ENCODE measurements around the gene CXCR3.
"Not testable (repeated sequence)": the region's sequence is repeated elsewhere in the genome, so short reads cannot be mapped to it uniquely, and the experiment has no call there.

The CXCR3 gene

DNA sequence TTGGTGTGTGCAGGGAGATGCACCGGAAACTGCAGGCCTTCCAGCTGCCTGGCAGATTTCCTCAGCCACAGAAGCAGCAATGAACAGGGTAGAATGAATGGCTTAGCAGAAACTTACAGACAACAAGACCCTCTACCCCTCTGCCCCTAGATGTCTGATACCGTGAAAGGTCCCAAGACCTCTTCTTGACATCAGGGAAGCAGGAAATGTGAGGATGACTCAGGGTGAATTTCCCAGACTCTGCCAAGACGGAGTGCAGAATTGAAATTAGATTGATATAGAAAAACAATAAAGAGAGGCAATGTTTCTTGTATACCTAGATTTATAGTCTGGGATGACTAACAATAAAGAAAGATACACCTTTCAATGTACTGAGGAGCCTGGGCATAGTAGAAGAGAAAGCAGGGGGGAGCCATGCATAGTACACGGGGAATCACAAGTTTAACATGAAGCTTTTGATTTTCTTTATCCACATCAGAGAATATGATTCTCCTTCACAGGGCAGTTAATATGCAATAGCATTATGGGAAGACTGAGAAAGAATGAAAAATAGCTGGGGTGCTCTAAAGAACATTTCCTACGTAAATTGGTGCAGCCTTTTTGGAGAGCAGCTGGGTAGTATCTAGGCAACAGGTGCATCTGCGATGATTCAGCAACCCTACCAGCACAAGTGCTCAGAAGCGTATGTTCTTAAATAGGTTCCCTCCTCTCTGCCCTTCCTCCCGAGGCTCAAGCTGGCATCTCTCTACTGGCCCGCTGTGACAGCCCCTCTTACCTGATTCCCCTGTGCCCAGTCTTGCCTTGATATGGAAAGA lies 18.3 kb upstream of the CXCR3 start:
- DNase-seq (ENCODE audit: low read depth) = no peak

GRCh38 chrX:71634366-71634765 lies 16.1 kb upstream of the CXCR3 start:
- DNase-seq (ENCODE audit: low read depth) = no peak

DNA sequence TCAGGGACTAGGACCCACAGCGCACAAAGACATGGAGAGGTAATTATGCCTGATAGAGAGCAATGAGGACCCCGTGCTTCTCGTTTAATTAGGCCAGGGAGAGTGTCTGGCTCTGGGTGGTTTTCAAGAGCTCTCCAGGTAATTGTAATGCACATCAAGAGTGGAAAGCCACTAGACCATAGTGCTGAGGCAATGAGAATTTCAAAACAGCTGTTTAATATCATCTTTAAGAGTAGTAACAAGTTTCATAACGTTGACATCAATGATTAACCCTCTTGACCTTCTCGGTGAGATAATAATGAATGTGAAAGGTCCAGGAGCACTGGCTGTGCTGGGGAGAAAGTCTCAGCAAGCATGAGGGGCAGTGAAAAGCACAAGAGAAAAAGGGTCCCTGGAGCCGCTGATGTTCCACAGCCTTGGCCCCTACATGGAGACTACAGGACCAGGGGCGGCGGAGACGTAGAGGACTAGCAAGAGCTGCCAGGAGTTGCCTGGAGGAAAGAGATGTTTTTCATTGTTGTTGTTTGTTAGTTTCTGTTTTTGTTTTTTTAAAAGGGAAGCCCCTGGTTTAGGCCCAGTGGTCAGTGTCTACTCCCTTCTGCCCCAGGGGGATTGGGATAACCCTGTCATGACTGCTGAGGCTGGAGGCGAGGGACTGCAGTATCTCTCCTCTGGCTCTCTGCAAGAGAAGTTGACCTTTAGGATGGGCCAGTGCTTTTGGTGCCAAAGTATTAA lies 14.8 kb upstream of the CXCR3 start:
- no peak for DNase-seq (ENCODE audit: low read depth)

- DNase-seq (ENCODE audit: low read depth) = no peak
These were observed 11.2 kb upstream of the CXCR3 start for GRCh38 chrX:71629467-71629866.

DNA sequence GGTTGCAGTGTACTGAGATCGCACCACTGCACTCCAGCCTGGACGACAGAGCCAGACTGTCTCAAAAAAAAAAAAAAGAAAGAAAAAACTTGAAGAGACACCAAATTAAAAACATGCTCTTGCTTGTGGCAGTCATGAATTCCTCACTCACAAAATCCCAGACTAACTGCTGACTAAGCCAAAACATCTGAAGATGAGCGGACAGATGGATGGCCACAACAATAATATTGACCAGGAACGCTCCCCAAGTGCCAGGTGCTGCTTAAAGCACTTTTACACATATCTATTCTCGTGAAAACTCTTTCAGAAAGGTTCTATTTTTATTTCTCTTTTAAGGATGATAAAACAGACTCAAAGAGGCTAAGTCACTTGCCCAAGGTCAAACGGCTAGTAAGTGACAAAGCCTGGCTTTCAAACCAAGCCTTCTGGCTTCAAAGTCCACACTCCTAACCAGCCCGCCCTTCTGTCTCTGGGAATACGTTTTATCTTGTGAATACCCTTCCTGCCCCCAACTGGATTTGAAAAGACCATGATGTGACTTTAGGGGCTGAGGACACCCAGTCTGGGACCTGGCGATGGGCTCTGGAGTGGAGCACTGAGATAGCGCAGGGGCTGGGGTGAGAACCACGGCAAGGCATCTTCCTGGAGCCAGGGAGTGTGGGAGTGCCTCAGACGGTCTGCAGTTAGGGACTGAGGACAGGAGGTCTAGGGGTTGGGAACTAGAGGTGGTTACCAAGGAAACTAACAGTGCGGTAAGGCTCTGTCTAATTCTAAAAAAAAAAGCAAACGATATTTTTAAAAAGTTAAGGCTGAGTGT lies 9.5 kb upstream of the CXCR3 start:
- DNase-seq (ENCODE audit: low read depth) = no peak

GRCh38 chrX:71626576-71626975 lies 8.3 kb upstream of the CXCR3 start:
- DNase-seq (ENCODE audit: low read depth) = no peak

DNA sequence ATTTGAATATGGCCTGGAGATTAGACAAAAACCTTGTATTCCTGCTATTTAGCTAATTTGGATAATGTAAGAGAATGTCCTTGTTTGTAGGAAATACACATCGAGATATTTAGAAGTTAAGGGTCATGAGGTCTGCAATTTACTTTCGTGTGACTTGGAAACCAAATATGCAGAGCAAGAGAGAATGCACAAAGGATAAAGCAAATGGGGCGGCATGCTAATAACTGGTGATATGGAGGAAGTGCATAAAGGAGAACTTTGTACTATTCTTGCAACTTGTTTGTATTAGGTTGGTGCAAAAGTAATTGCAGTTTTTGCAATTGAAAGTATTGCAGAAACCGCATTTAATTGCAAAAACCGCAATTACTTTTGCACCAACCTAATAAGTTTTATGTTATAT lies 7.2 kb upstream of the CXCR3 start:
- DNase-seq (ENCODE audit: low read depth) = no peak

DNA sequence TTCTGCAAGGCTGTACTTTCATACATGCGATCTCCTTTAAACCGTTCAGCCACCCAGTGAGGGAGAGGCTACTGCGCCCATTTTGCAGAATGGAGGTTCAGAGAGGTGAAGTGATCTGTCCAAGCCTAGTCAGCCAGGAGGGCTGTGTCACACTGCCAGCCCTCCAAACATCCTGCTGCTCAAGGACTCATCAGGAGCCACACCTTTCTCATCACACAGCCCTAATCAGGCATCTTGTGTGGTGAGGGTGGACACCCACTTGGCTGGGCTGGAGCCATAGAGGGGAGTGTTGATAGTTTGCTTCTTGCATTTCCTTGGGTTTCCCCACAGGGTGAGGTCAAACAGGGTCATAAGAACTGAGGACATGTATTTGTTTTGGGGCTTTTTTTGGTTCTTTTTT lies 5.4 kb upstream of the CXCR3 start:
- DNase-seq (ENCODE audit: low read depth) = no peak

GRCh38 chrX:71622576-71623450 lies 4.5 kb upstream of the CXCR3 start:
- DNase-seq (ENCODE audit: low read depth) = no peak

- no peak for DNase-seq (ENCODE audit: low read depth)
These were observed 3.8 kb upstream of the CXCR3 start for GRCh38 chrX:71622032-71622575.

GRCh38 chrX:71621603-71622002 lies 3.3 kb upstream of the CXCR3 start:
- no peak for DNase-seq (ENCODE audit: low read depth)

DNA sequence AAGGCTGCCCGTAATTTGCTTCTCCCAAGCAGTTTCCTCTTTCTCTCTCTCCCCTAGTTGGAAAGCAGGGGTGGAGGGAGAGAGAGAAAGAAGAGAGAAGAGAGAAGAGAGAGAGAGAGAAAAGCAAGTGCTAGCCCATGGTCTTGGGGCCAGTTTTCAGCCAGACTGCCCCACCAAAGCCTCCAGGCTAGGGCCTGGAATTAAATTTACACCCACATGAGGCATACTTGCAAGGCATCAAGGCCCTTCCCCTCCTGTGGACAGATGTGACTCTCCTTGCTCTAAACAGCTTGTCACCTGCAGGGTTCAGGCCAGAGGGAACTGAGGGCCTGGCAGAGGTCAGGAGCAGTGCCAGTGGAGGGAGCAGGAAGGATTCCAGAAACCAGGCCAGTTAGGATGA lies 1.7 kb upstream of the CXCR3 start:
- DNase-seq (ENCODE audit: low read depth) = no peak

DNA sequence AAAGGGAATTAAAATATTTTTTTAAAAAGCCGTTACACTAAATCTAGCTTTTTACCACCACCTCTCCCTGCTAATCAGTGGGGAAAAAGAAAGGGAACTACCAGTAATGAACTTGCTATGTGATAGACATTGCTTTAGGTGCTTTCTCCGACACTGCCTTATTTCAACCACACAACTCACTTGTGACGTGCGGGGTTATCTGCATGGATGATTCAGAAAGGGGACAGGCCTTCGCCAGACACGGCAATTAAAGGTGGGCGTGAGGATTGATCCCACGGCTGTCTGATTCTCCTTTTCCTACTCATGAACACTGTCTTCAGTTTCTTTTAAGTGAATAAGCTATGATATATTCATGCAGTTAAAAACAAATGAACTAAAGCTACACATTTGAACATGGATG lies 882 bp upstream of the CXCR3 start:
- DNase-seq (ENCODE audit: low read depth) = no peak

DNA sequence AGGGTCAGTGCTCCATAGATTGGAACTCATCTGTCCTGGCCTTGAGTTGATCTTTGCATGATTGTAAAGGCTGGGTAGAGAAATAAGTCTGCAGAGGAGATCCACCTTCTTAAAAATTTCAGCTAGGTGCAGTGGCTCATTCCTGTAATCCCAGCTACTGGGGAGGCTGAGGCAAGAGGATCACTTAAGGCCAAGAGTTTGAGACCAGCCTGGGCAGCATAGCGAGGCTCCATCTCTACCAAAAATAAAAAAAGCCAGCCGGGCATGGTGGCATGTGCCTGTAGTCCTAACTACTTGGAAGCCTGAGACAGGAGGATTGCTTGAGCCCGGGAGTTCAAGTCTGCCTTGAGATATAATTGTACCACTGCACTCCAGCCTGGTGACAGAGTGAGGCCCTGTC lies 476 bp upstream of the CXCR3 start:
- DNase-seq (ENCODE audit: low read depth) = no peak

- DNase-seq (ENCODE audit: low read depth) = no peak
These were observed 569 bp downstream of the CXCR3 start for GRCh38 chrX:71617742-71618141.

DNA sequence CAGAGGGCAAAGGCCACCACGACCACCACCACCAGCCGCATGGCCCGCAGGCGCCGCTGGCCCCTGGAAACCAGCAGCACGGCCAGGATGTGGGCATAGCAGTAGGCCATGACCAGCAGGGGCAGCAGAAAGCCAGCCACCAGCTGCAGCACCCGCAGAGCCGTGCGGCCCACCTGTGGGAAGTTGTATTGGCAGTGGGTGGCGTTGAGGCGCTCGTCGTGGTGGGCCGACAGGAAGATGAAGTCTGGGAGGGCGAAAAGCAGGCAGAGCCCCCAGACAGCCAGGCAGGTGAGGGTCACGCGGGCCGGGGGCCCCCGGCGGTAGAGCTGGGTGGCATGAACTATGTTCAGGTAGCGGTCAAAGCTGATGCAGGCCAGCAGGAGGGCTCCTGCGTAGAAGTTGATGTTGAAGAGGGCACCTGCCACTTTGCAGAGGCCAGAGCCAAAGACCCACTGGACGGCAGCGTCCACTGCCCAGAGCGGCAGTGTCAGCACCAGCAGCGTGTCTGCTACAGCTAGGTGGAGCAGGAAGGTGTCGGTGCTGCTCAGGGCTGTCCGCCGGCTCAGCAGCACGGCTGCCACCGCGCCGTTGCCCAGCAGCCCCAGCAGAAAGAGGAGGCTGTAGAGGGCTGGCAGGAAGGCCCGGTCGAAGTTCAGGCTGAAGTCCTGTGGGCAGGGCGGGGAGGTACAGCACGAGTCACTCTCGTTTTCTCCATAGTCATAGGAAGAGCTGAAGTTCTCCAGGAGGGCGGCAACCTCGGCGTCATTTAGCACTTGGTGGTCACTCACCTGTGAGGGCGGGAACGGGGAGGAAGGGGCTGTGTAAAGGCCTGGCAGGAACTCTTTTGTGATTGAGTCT lies 1.4 kb downstream of the CXCR3 start:
- DNase-seq (ENCODE audit: low read depth) = no peak

DNA sequence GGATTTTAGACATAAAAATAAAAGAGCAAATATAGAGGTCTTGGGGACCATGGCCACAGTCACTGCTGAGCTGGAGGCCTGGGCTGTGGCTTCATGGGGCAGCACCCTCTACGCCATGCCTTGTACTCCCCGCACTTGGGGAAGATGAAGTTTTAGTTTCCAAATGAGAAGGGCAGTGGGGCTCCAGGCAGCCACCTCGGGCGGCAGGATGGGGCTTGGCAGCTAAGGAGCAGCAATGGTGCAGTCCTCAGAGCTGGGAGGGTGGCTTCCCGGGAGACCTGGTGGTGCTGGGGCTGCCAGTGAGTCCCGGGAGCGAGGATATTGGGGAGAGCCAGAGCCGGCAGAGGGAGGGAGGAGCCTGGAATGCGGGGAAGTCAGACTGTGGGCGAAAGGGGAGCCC lies 2.4 kb downstream of the CXCR3 start:
- DNase-seq (ENCODE audit: low read depth) = no peak

DNA sequence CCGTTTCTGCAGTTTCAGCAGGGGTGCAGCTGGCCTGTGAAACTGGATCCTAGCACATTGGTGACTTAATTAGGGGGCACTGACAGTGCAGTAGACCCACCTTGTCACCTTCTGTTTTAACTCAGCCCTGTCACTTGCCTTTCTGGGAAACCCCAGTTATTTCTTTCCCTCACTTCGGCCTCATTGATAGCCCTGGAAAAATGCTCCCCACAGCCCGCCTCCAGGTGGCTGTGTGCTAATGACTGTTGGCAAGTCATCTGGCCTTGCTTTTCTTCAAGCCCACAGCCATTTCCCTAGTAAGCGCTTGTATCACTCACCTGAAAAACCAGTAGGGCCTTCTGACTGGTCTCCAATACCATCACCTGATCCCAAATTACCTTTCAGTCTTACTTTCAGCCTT lies 3.3 kb downstream of the CXCR3 start:
- DNase-seq (ENCODE audit: low read depth) = no peak

DNA sequence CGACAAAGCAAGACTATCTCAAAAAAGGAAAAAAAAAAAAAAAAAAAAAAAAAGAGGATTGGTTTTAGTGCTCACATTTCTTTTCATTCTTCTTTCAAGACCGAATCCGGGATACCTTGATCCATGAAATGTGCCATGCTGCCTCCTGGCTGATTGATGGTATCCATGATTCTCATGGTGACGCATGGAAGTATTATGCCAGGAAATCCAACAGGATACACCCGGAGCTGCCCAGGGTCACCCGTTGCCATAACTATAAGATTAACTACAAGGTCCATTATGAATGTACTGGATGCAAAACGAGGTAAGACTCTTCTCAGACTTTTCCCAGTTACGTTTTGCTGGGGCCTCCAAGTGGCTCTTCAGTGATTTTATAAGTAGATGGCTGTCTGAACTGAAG lies 6.1 kb downstream of the CXCR3 start:
- no peak for DNase-seq (ENCODE audit: low read depth)

GRCh38 chrX:71611736-71612135 lies 6.6 kb downstream of the CXCR3 start:
- DNase-seq (ENCODE audit: low read depth) = not testable (repeated sequence)
